IMR-90 (cell line): ENCODE data around the gene B3GNT9. TPM values are rescaled to one million over a fixed set of nuclear protein-coding genes. Genes with fewer than 3 reads are reported as not detected.
A peak's percentile ranks its signal among the peaks of the same experiment; 100 is the strongest.

ENCODE experiments used
- ATAC-seq: fragments of 200-7000 bp; cut with Tn5 transposase; 2 replicates; pipeline ENCODE4 v1.9.1; 2020; ENCODE audit warnings: low read depth, mild to moderate bottlenecking, moderate library complexity
- BruUV-seq: library from RNA; stranded (reverse); fragments of 400-500 nt; replicated peaks from 2 replicates; lab custom pipeline; 2021; lab: Mats Ljungman, UMichigan
- CTCF ChIA-PET: fragments of 300-600 bp; formaldehyde crosslinking; extraction: SDS; loops from one replicate; lab custom pipeline; 2021; ENCODE audit warnings: antibody characterized with exemption; lab: Yijun Ruan, JAX
- POLR2A ChIA-PET: fragments of 300-600 bp; sonication (Branson Sonifier 250); formaldehyde crosslinking; loops from one replicate; lab custom pipeline; 2022; ENCODE audit warnings: antibody characterized with exemption; ENCODE audit not compliant: unreplicated experiment; lab: Charles Lee
- DNase-seq: peaks from one replicate; pipeline ENCODE4 v3.0.0; 2013
- H2AFZ ChIP-seq: replicated peaks from 2 replicates; pipeline ENCODE3; 2013; ENCODE audit warnings: low read length, mild to moderate bottlenecking; ENCODE audit not compliant: poor library complexity
- H2AK5ac ChIP-seq: 2 replicates; pipeline ENCODE4 v1.6.1; 2013; ENCODE audit warnings: low read depth, low read length, inconsistent platforms
- H2AK9ac ChIP-seq: replicated peaks from 2 replicates; pipeline ENCODE3; 2013; ENCODE audit warnings: mild to moderate bottlenecking, low read depth, low read length, moderate library complexity; ENCODE audit not compliant: poor library complexity
- H2BK120ac ChIP-seq: 2 replicates; pipeline ENCODE4 v1.6.1; 2013; ENCODE audit warnings: low read depth, low read length, inconsistent platforms
- H2BK15ac ChIP-seq: 3 replicates; pipeline ENCODE4 v1.6.1; 2013; ENCODE audit warnings: low read depth, low read length, inconsistent platforms
- H2BK20ac ChIP-seq: 2 replicates; pipeline ENCODE4 v1.6.1; 2013; ENCODE audit warnings: low read depth, mild to moderate bottlenecking, inconsistent platforms, low read length, moderate library complexity
- H2BK5ac ChIP-seq: 2 replicates; pipeline ENCODE4 v1.6.1; 2013; ENCODE audit warnings: mild to moderate bottlenecking, low read depth, low read length, inconsistent platforms; ENCODE audit not compliant: poor library complexity, severe bottlenecking
- H3K14ac ChIP-seq: replicated peaks from 2 replicates; pipeline ENCODE4 v1.6.1; 2013; ENCODE audit warnings: low read depth, low read length, inconsistent platforms
- H3K18ac ChIP-seq: 2 replicates; pipeline ENCODE4 v1.6.1; 2013; ENCODE audit warnings: low read depth, low read length, control low read depth
- H3K23ac ChIP-seq: 2 replicates; pipeline ENCODE4 v1.6.1; 2013; ENCODE audit warnings: low read depth, low read length, inconsistent platforms
- H3K27ac ChIP-seq: 2 replicates; pipeline ENCODE4 v1.5.1; 2013; ENCODE audit warnings: mild to moderate bottlenecking, control low read depth, low read length; ENCODE audit not compliant: insufficient read depth
- H3K27me3 ChIP-seq: 2 replicates; pipeline ENCODE4 v1.6.1; 2013; ENCODE audit warnings: low read length; ENCODE audit not compliant: control insufficient read depth, insufficient read depth
- H3K36me3 ChIP-seq: 2 replicates; pipeline ENCODE4 v1.6.1; 2013; ENCODE audit warnings: low read length, mixed read lengths; ENCODE audit not compliant: control insufficient read depth, insufficient read depth
- H3K4ac ChIP-seq: 2 replicates; pipeline ENCODE4 v1.6.1; 2013; ENCODE audit warnings: low read depth, low read length, inconsistent platforms
- H3K4me1 ChIP-seq: 2 replicates; pipeline ENCODE4 v1.6.1; 2013; ENCODE audit warnings: low read length, mixed read lengths; ENCODE audit not compliant: control insufficient read depth, insufficient read depth
- H3K4me2 ChIP-seq: 2 replicates; pipeline ENCODE4 v1.6.1; 2013; ENCODE audit warnings: low read depth, mild to moderate bottlenecking, control low read depth, low read length, moderate library complexity
- H3K4me3 ChIP-seq: 2 replicates; pipeline ENCODE4 v1.5.1; 2013; ENCODE audit warnings: low read depth, mild to moderate bottlenecking, control low read depth, low read length, moderate library complexity; ENCODE audit not compliant: insufficient read depth
- H3K56ac ChIP-seq: 2 replicates; pipeline ENCODE4 v1.6.1; 2013; ENCODE audit warnings: low read length, inconsistent platforms; ENCODE audit not compliant: insufficient read depth; ENCODE audit errors: extremely low read depth
- H3K79me1 ChIP-seq, 2 experiments: 2 replicates each; pipeline ENCODE4 v1.6.1; 2013; ENCODE audit warnings: low read length in 2 of 2, inconsistent platforms in 1 of 2, low read depth in 1 of 2
- H3K9ac ChIP-seq: 2 replicates; pipeline ENCODE4 v1.6.1; 2013; ENCODE audit warnings: low read depth, low read length, control low read depth
- H3K9me1 ChIP-seq: 2 replicates; pipeline ENCODE4 v1.6.1; 2013; ENCODE audit warnings: low read length, inconsistent platforms; ENCODE audit not compliant: insufficient read depth
- H3K9me3 ChIP-seq: 2 replicates; pipeline ENCODE4 v1.6.1; 2013; ENCODE audit warnings: low read length; ENCODE audit not compliant: control insufficient read depth, insufficient read depth
- H4K20me1 ChIP-seq: 2 replicates; pipeline ENCODE4 v1.6.1; 2013; ENCODE audit warnings: low read length, inconsistent platforms; ENCODE audit not compliant: insufficient read depth
- H4K5ac ChIP-seq: 2 replicates; pipeline ENCODE4 v1.6.1; 2013; ENCODE audit warnings: mild to moderate bottlenecking, low read depth, low read length, control low read depth
- H4K8ac ChIP-seq, 2 experiments: 2 replicates each; pipeline ENCODE4 v1.6.1; 2013; ENCODE audit warnings: low read depth in 2 of 2, low read length in 2 of 2, control low read depth in 1 of 2, inconsistent platforms in 1 of 2
- H4K91ac ChIP-seq: 2 replicates; pipeline ENCODE4 v1.6.1; 2013; ENCODE audit warnings: low read depth, low read length, inconsistent platforms; ENCODE audit not compliant: insufficient read depth
- CHD1 ChIP-seq: IDR thresholded peaks from 2 replicates; pipeline ENCODE4 v1.6.1; 2012; ENCODE audit warnings: low read depth, low read length, improper control_type of control experiment
- CTCF ChIP-seq: conservative IDR thresholded peaks from 2 replicates; pipeline ENCODE4 v1.5.1; 2012; ENCODE audit warnings: mild to moderate bottlenecking, low read depth, low read length, improper control_type of control experiment
- RAD21 ChIP-seq: IDR thresholded peaks from 2 replicates; pipeline ENCODE4 v1.6.1; 2012; ENCODE audit warnings: low read length, improper control_type of control experiment
- RFX5 ChIP-seq: IDR thresholded peaks from 2 replicates; pipeline ENCODE4 v1.8.0; 2012; ENCODE audit warnings: low read depth, mild to moderate bottlenecking, low read length, moderate library complexity
- SMC3 ChIP-seq: fragments of 150-350 bp; IDR thresholded peaks from 2 replicates; pipeline ENCODE4 v1.6.1; 2016; ENCODE audit warnings: low read depth, mild to moderate bottlenecking, antibody characterized with exemption, low read length, moderate library complexity
- WGBS, 2 experiments: methylation state at CpG; one replicate each; pipeline versions ENCODE4 v1.1.5 to v1.1.7; 2013; ENCODE audit warnings: missing lambda C conversion rate in 2 of 2; ENCODE audit not compliant: insufficient read length in 1 of 2; ENCODE audit errors: extremely low coverage in 2 of 2; 5-methylcytosine and 5-hydroxymethylcytosine counted together
- dilution Hi-C: fragments of 300-500 bp; cut with HindIII; formaldehyde crosslinking; loops from one replicate; pipeline ENCODE4 v1.14.3; 2018; ENCODE audit warnings: low sequenced_read_pairs; ENCODE audit not compliant: unreplicated experiment
- in situ Hi-C: fragments of 300-500 bp; cut with MboI; formaldehyde crosslinking; loops from 3 replicates; pipeline ENCODE4 v1.14.3; 2019; ENCODE audit warnings: low sequenced_read_pairs, inconsistent platforms, mixed read lengths
- intact Hi-C: fragments of 100-400 bp; cut with micrococcal nuclease; formaldehyde crosslinking; loops from 2 replicates; pipeline ENCODE4 v1.10.0; 2022
- polyA plus RNA-seq, 3 experiments: library from polyadenylated mRNA; depleted of rRNA; stranded (reverse); fragments of >200 nt; gene quantifications; 2 replicates each; pipeline ENCODE4 v1.2.3, GENCODE V29; 2012; ENCODE audit warnings: low replicate concordance in 1 of 3
- total RNA-seq: library from RNA; depleted of rRNA; stranded (reverse); fragments of >200 nt; gene quantifications from 2 replicates; pipeline ENCODE4 v1.2.3, GENCODE V29; 2012

Gene B3GNT9
- total and polyA plus RNA-seq, 2 of the 4 experiments (the other 2 are of a cell fraction), result 5.0 to 12.0 TPM

GRCh38 chr16:67198238-67198734 lies 47.5 kb upstream of the B3GNT9 start:
- ChIA-PET POLR2A (interaction anchor here (0.9 kb wide), 1 partner anchor 28 kb away, joined by 5 read pairs; the partner anchor contains the start of gene TMEM208), CTCF (interaction anchor here (1.1 kb wide), 1 partner anchor 13 kb away, joined by 3 read pairs; no protein-coding TSS in a partner anchor)
- no peak overlapping the region for H2BK20ac ChIP-seq
- peaks cover 21% of the 10 kb centered on the region for H4K20me1 ChIP-seq
- BruUV-seq, result TSS peak; percentile 77
- peak; percentile 29 for DNase-seq
- H4K8ac ChIP-seq, result no peak overlapping the region
- no peak overlapping the region for H3K18ac ChIP-seq
- TF ChIP-seq RFX5, result no peak
- peak; percentile 45 for TF ChIP-seq SMC3
- no peak for TF ChIP-seq CHD1
- peak; percentile 50 for TF ChIP-seq RAD21
- peak; percentile 77 for TF ChIP-seq CTCF
- no peak overlapping the region for H3K23ac ChIP-seq
- no peak overlapping the region for H3K9ac ChIP-seq
- no peak overlapping the region for H3K27ac ChIP-seq
- peaks cover 16 to 36% of the 10 kb centered on the region in 2 experiments for H3K79me1 ChIP-seq
- no peak overlapping the region for H2AK5ac ChIP-seq
- H3K4me2 ChIP-seq, result no peak overlapping the region
- H3K27me3 ChIP-seq, result no peaks in the 10 kb centered on the region
- H2BK5ac ChIP-seq, result no peak overlapping the region
- H4K91ac ChIP-seq, result no peak overlapping the region
- H3K14ac ChIP-seq, result no peak overlapping the region
- intact Hi-C loops (no loop called here), in situ Hi-C loops (no loop called here), dilution Hi-C loops (no loop called here)
- H3K4ac ChIP-seq, result no peak overlapping the region
- no peak overlapping the region for H4K5ac ChIP-seq
- peak overlapping the region; percentile 70 for H2AK9ac ChIP-seq
- H2BK120ac ChIP-seq, result no peak overlapping the region
- no peak overlapping the region for H3K4me3 ChIP-seq
- peaks cover 4% of the 10 kb centered on the region; the same call in 1 of the 2 replicates for H3K9me1 ChIP-seq
- peaks cover 69% of the 10 kb centered on the region for H3K36me3 ChIP-seq
- peak; percentile 64 for ATAC-seq
- H3K4me1 ChIP-seq, result peaks cover 2% of the 10 kb centered on the region; the same call in 1 of the 2 replicates
- 77% methylated on average over 4 of the region's 12 CpGs; no CpG with 5 or more reads in 1 of the 2 experiments for WGBS, 2 experiments
- H2AFZ ChIP-seq, result no peak overlapping the region
- H3K56ac ChIP-seq, result no peak overlapping the region
- no peak overlapping the region for H2BK15ac ChIP-seq
- H3K9me3 ChIP-seq, result no peaks in the 10 kb centered on the region
